Dermis microvascular lymphatic vessel endothelial cell (primary cell): ENCODE data around the gene FCHSD1. TPM values are rescaled to one million over a fixed set of nuclear protein-coding genes. Genes with fewer than 3 reads are reported as not detected.

ENCODE experiments used
- total RNA-seq: library from RNA; depleted of rRNA; stranded (reverse); fragments of >200 nt; gene quantifications from 2 replicates; pipeline ENCODE4 v1.2.1, GENCODE V29; 2014

The FCHSD1 gene
- total RNA-seq, 1 donor from 2014 or later = 10.7 TPM

Other genes with a start within 250 kb of the FCHSD1 start
- gene PCDHGA9, start 248.6 kb downstream of the FCHSD1 start, total RNA-seq = 1.4 and 2.4 TPM in 2 replicates
- gene PCDHGB6, start 243.4 kb downstream of the FCHSD1 start, total RNA-seq = 1.5 and 2.7 TPM in 2 replicates
- 3.0 and 6.2 TPM in 2 replicates for gene PCDHGA10, start 238.4 kb downstream of the FCHSD1 start, total RNA-seq
- gene PCDHGB7, start 233.7 kb downstream of the FCHSD1 start, total RNA-seq = 3.7 and 8.2 TPM in 2 replicates
- 4.0 and 5.4 TPM in 2 replicates for gene PCDHGA11, start 230.4 kb downstream of the FCHSD1 start, total RNA-seq
- gene PCDHGA12, start 220.9 kb downstream of the FCHSD1 start, total RNA-seq = 3.5 and 3.9 TPM in 2 replicates
- gene PCDHGC3, start 175.5 kb downstream of the FCHSD1 start, total RNA-seq = 12.3 and 15.6 TPM in 2 replicates
- gene PCDHGC4, start 166.4 kb downstream of the FCHSD1 start, total RNA-seq = 0.77 and 0.89 TPM in 2 replicates
- gene PCDHGC5, start 162.3 kb downstream of the FCHSD1 start, total RNA-seq = 0.26 and 0.51 TPM in 2 replicates
- 41.1 and 43.0 TPM in 2 replicates for gene DIAPH1, start 32.4 kb downstream of the FCHSD1 start, total RNA-seq
- 46.6 and 52.8 TPM in 2 replicates for gene HDAC3, start 14.6 kb downstream of the FCHSD1 start, total RNA-seq
- 6.2 and 6.3 TPM in 2 replicates for gene RELL2, start 14.4 kb downstream of the FCHSD1 start, total RNA-seq
- 25.5 and 42.5 TPM in 2 replicates for gene ARAP3, start 30.8 kb upstream of the FCHSD1 start, total RNA-seq
- 25.9 and 37.4 TPM in 2 replicates for gene PCDH1, start 227.0 kb upstream of the FCHSD1 start, total RNA-seq